ENCODE measurements around the gene ATP2C1.

DNA sequence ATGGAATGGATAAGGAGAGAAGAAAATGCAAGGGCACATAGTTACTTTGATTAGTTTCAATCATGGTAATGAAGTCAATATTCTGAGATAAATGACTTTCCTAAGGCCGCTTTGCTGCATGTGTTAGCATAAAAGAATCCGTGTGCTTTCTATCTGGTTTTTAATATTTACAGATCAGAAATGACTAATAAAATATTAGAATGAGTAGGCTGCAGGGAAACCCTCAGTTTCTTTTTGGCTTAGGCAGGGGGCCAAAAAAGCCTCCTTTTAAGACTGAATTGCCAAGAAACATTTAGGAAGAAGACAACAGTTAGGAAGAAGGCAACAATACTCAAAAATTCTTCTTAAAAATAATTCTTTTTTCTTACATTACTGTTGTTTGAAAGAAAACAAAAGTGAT lies 144.4 kb downstream of the ATP2C1 start:
- TF ChIP-seq POLR2A (IDR thresholded peaks at IDR 0.05), result no peak
- TF ChIP-seq, protein P1, sequence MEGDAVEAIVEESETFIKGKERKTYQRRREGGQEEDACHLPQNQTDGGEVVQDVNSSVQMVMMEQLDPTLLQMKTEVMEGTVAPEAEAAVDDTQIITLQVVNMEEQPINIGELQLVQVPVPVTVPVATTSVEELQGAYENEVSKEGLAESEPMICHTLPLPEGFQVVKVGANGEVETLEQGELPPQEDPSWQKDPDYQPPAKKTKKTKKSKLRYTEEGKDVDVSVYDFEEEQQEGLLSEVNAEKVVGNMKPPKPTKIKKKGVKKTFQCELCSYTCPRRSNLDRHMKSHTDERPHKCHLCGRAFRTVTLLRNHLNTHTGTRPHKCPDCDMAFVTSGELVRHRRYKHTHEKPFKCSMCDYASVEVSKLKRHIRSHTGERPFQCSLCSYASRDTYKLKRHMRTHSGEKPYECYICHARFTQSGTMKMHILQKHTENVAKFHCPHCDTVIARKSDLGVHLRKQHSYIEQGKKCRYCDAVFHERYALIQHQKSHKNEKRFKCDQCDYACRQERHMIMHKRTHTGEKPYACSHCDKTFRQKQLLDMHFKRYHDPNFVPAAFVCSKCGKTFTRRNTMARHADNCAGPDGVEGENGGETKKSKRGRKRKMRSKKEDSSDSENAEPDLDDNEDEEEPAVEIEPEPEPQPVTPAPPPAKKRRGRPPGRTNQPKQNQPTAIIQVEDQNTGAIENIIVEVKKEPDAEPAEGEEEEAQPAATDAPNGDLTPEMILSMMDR (IDR thresholded peaks at IDR 0.05), result no peak
